Measurements from ENCODE around the gene SH3RF3.

SH3RF3 gene

DNA sequence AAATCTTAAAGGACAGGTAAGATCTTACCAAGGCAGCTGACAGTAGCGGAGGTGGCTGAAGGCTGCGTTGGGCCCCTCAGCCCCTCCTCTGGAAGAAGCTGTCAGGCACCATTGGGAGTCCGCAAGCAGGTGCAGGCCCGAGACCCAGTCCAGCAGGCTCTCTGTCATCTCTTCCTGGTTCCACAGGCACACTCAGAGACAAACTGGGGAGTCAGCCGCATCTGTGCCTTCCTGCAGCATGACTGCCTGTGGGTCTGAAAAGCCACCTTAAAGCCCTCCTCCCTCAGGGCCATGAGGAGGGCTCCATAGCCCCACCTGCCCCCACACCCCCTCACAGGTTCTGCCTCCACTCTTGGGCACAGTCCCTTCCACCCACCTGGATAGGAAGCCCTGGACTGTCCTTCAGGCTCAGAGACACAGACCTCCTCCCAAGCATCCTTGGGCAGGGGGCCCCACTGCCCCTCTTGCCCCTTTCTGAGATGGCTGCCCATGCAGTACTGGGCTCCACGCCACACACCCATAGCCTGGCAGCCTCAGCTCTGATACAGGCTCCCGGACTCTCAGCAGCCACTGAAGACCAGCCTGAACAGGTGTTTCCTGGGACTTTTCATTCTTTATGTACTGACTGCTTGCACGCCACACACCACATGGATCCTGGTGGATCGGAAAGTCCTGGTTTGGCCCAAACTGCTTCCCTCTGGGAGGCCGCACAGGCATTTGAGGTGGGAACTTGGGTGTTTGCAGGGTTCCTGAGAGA lies 245.0 kb downstream of the SH3RF3 start:
- no peak for DNase-seq (ENCODE audit: extremely low read depth, insufficient read length)
- Histone ChIP-seq H3K27me3 (replicated peaks; ENCODE audit: control insufficient read depth, insufficient read depth, low read length) (no peaks in the 10 kb centered on the region; the same call in none of the 2 replicates), H3K36me3 (ENCODE audit: control insufficient read depth, insufficient read depth, low read length) (no peaks in the 10 kb centered on the region), H3K4me3 (replicated peaks; ENCODE audit: low read depth, low read length) (no peak overlapping the region)
- no peak for TF ChIP-seq CTCF (IDR thresholded peaks at IDR 0.05; ENCODE audit: insufficient read depth, low read length, poor library complexity, severe bottlenecking)

DNA sequence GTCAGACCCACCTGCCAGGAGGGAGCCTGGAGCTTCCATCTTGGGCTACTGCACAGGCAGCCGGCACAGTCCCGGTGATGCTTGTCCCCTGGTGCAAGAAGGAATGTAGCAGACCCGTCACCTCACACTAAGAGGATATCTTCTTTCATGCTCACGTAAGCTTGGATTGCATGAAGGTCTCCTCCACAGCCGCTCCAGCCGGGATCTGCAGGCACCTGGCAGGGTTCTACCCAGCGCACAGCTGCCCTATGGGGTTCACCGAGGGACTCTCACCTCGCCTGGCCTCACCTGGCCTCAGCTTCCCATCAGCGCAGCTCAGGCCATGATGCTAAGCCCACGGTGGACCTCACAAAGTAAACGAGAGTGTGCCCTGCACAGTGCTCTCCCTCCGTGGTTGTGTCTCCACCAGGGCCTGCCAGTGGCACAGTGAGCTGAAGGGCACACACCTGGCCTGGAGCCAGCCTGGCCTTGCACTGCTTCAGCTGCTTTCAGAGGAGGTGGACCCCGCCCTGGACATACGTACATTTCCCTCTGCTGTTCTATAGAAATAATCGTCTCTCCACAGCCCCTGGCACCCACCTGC lies 245.6 kb downstream of the SH3RF3 start:
- Histone ChIP-seq H3K27me3 (replicated peaks; ENCODE audit: control insufficient read depth, insufficient read depth, low read length) (no peaks in the 10 kb centered on the region; the same call in none of the 2 replicates), H3K4me3 (replicated peaks; ENCODE audit: low read depth, low read length) (no peak overlapping the region), H3K36me3 (ENCODE audit: control insufficient read depth, insufficient read depth, low read length) (no peaks in the 10 kb centered on the region)
- no peak for DNase-seq (ENCODE audit: extremely low read depth, insufficient read length)
- TF ChIP-seq CTCF (IDR thresholded peaks at IDR 0.05; ENCODE audit: insufficient read depth, low read length, poor library complexity, severe bottlenecking): no peak

- DNase-seq (ENCODE audit: extremely low read depth, insufficient read length): no peak
- TF ChIP-seq CTCF (IDR thresholded peaks at IDR 0.05; ENCODE audit: insufficient read depth, low read length, poor library complexity, severe bottlenecking): no peak
- Histone ChIP-seq H3K4me3 (replicated peaks; ENCODE audit: low read depth, low read length) (no peak overlapping the region), H3K27me3 (replicated peaks; ENCODE audit: control insufficient read depth, insufficient read depth, low read length) (no peaks in the 10 kb centered on the region; the same call in none of the 2 replicates), H3K36me3 (ENCODE audit: control insufficient read depth, insufficient read depth, low read length) (no peaks in the 10 kb centered on the region)
Observed at GRCh38 chr2:109375131-109375561, 246.1 kb downstream of the SH3RF3 start.

GRCh38 chr2:109375656-109376055 lies 246.7 kb downstream of the SH3RF3 start:
- DNase-seq (ENCODE audit: extremely low read depth, insufficient read length): no peak
- no peak for TF ChIP-seq CTCF (IDR thresholded peaks at IDR 0.05; ENCODE audit: insufficient read depth, low read length, poor library complexity, severe bottlenecking)
- Histone ChIP-seq H3K36me3 (ENCODE audit: control insufficient read depth, insufficient read depth, low read length) (no peaks in the 10 kb centered on the region), H3K27me3 (replicated peaks; ENCODE audit: control insufficient read depth, insufficient read depth, low read length) (no peaks in the 10 kb centered on the region; the same call in none of the 2 replicates), H3K4me3 (replicated peaks; ENCODE audit: low read depth, low read length) (no peak overlapping the region)

DNA sequence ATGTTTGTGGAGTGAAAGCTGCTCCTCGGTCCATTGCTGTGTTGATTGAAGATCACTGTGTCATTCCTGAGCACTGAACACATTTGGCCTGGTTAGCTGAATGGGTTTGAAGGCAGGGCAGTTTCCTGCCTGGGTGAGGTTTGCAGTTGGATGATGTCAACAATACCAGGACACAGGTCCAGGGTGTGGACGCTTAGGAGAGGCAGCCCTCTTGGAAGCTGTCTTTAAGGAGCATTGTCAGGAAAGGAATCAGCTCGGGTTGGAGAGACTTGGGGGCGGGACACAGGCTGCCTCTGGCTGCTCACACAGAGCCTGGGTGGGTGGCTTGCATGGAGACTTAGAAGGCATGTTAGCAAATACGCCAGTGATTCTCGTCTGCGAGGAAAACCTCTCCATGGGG lies 247.1 kb downstream of the SH3RF3 start:
- TF ChIP-seq CTCF (IDR thresholded peaks at IDR 0.05; ENCODE audit: insufficient read depth, low read length, poor library complexity, severe bottlenecking): no peak
- Histone ChIP-seq H3K36me3 (ENCODE audit: control insufficient read depth, insufficient read depth, low read length) (no peaks in the 10 kb centered on the region), H3K27me3 (replicated peaks; ENCODE audit: control insufficient read depth, insufficient read depth, low read length) (no peaks in the 10 kb centered on the region; the same call in none of the 2 replicates), H3K4me3 (replicated peaks; ENCODE audit: low read depth, low read length) (no peak overlapping the region)
- no peak for DNase-seq (ENCODE audit: extremely low read depth, insufficient read length)
